ENCODE results near the gene PCDHA8.
"Not testable (repeated sequence)": the region's sequence is repeated elsewhere in the genome, so short reads cannot be mapped to it uniquely, and the experiment has no call there.

The PCDHA8 gene

GRCh38 chr5:140848139-140849102, 7.4 kb downstream of the PCDHA8 start, which contains the start of gene PCDHA9:
TSS of gene PCDHA9 (plus strand) at chr5:140848382. CDS start at chr5:140848496, 114 bp downstream.
- H3K4me1 ChIP-seq (ENCODE audit: insufficient read depth, low read length); H3K9me3 ChIP-seq (ENCODE audit: control insufficient read depth, insufficient read depth, low read length); H3K36me3 ChIP-seq (ENCODE audit: insufficient read depth, low read length); H3K9ac ChIP-seq (ENCODE audit: low read depth, low read length): not testable (repeated sequence)

GRCh38 chr5:140849831-140850634, 9.0 kb downstream of the PCDHA8 start:
- H3K9me3 ChIP-seq (ENCODE audit: control insufficient read depth, insufficient read depth, low read length); H3K4me1 ChIP-seq (ENCODE audit: insufficient read depth, low read length); H3K9ac ChIP-seq (ENCODE audit: low read depth, low read length); H3K36me3 ChIP-seq (ENCODE audit: insufficient read depth, low read length): not testable (repeated sequence)

DNA sequence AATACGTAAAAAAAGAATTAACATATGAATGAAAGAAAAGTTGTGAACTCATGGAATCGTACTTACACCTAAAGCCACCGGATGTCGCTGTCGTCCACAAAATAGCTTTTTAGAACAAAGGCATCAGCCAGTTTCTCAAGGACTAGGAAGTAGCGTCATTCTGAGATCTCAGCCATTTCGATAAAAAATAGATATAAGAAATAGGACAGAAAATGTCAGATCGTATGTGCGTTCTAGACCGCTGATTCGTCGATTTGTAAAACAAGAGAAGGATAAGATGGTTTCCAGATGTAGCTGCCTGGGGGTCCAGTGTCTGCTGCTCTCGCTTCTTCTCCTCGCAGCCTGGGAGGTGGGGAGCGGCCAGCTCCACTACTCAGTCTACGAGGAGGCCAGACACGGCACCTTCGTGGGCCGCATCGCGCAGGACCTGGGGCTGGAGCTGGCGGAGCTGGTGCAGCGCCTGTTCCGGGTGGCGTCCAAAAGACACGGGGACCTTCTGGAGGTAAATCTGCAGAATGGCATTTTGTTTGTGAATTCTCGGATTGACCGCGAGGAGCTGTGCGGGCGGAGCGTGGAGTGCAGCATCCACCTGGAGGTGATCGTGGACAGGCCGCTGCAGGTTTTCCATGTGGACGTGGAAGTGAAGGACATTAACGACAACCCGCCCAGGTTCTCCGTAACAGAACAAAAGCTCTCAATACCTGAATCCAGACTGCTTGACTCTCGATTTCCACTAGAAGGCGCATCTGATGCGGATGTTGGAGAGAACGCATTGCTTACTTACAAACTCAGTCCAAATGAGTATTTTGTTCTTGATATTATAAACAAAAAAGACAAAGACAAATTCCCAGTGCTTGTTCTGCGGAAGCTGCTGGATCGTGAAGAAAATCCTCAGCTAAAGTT, 15.0 kb downstream of the PCDHA8 start, which contains the start of gene PCDHA10:
Gene PCDHA10, plus strand, starts transcription at position 126 of the 903 bp plus-strand sequence. Its CDS starts 152 bp downstream, at position 278.
- H3K4me1 ChIP-seq (ENCODE audit: insufficient read depth, low read length), result no peaks in the 10 kb centered on the region
- H3K36me3 ChIP-seq (ENCODE audit: insufficient read depth, low read length), result no peaks in the 10 kb centered on the region
- H3K9me3 ChIP-seq (ENCODE audit: control insufficient read depth, insufficient read depth, low read length), result no peaks in the 10 kb centered on the region; the same call in 1 of the 2 replicates
- peak within 1 kb of the TSS; percentile 92 for H3K9ac ChIP-seq (ENCODE audit: low read depth, low read length)

DNA sequence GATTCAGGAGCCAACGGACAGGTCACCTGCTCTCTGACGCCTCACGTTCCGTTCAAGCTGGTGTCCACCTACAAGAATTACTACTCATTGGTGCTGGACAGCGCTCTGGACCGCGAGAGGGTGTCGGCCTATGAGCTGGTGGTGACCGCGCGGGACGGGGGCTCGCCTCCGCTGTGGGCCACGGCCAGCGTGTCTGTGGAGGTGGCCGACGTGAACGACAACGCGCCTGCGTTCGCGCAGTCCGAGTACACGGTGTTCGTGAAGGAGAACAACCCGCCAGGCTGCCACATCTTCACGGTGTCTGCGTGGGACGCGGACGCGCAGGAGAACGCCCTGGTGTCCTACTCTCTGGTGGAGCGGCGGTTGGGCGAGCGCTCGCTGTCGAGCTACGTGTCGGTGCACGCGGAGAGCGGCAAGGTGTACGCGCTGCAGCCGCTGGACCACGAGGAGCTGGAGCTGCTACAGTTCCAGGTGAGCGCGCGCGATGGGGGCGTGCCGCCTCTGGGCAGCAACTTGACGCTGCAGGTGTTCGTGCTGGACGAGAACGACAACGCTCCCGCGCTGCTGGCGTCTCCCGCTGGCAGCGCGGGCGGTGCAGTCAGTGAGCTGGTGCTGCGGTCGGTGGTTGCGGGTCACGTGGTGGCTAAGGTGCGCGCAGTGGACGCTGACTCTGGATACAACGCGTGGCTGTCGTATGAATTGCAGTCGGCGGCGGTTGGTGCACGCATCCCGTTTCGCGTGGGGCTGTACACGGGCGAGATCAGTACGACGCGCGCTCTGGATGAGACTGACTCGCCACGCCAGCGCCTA, 16.4 kb downstream of the PCDHA8 start:
- Histone ChIP-seq H3K4me1 (ENCODE audit: insufficient read depth, low read length) (no peaks in the 10 kb centered on the region), H3K9me3 (ENCODE audit: control insufficient read depth, insufficient read depth, low read length) (peaks cover 3% of the 10 kb centered on the region; the same call in 1 of the 2 replicates), H3K9ac (ENCODE audit: low read depth, low read length) (no peak overlapping the region), H3K36me3 (ENCODE audit: insufficient read depth, low read length) (no peaks in the 10 kb centered on the region)

DNA sequence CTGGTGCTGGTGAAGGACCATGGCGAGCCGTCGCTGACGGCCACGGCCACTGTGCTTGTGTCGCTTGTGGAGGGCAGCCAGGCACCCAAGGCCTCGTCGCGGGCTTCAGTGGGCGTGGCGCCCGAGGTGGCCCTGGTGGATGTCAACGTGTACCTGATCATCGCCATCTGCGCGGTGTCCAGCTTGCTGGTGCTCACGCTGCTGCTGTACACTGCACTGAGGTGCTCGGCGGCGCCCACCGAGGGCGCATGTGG, 16.9 kb downstream of the PCDHA8 start:
- peaks cover 3% of the 10 kb centered on the region; the same call in 1 of the 2 replicates for H3K9me3 ChIP-seq (ENCODE audit: control insufficient read depth, insufficient read depth, low read length)
- no peaks in the 10 kb centered on the region; the same call in 1 of the 2 replicates for H3K36me3 ChIP-seq (ENCODE audit: insufficient read depth, low read length)

DNA sequence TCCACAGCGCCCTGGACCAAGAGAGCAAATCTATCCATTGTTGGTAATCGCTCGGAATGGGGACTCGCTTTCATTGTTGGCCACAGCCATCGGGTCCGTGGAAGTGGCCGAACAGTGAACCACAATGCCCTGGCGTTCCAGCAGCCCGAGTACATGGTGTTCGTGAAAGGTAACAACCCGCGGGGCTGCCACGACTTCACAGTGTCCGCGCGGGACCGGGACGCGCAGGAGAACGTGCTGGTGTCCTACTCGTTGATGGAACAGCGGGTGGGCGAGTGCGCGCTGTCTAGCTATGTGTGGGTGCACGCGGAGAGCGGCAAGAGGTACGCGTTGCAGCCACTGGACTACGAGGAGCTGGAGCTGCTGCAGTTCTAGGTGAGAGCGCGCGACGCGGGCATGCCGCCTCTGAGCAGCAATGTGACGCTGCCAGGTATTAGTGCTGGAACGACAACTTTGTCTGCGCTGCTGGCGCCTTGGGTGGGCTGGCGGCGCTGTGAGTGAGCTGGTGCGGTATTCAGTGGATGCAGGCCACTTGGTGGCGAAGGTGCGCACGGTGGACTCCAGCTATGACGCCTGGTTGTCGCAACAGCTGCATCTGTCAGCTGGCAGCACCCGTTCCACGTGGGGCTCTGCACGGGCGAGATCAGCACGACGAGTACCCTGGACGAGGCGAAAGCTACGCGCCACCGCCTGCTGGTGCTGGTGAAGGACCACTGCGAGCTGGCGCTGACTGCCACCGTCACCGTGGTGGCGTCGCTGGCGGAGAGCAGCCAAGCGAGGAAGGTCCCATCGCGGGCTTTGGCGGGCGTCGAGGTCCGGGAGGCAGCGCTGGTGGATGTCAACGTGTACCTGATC, 21.7 kb downstream of the PCDHA8 start:
- Histone ChIP-seq H3K36me3 (ENCODE audit: insufficient read depth, low read length) (no peaks in the 10 kb centered on the region; the same call in 1 of the 2 replicates), H3K9me3 (ENCODE audit: control insufficient read depth, insufficient read depth, low read length) (peaks cover 3% of the 10 kb centered on the region; the same call in 1 of the 2 replicates), H3K9ac (ENCODE audit: low read depth, low read length) (no peak overlapping the region), H3K4me1 (ENCODE audit: insufficient read depth, low read length) (no peaks in the 10 kb centered on the region)

More for the DNA sequence above, 16.9 kb downstream of the PCDHA8 start:
- no peaks in the 10 kb centered on the region for H3K4me1 ChIP-seq (ENCODE audit: insufficient read depth, low read length)
- no peak overlapping the region for H3K9ac ChIP-seq (ENCODE audit: low read depth, low read length)

DNA sequence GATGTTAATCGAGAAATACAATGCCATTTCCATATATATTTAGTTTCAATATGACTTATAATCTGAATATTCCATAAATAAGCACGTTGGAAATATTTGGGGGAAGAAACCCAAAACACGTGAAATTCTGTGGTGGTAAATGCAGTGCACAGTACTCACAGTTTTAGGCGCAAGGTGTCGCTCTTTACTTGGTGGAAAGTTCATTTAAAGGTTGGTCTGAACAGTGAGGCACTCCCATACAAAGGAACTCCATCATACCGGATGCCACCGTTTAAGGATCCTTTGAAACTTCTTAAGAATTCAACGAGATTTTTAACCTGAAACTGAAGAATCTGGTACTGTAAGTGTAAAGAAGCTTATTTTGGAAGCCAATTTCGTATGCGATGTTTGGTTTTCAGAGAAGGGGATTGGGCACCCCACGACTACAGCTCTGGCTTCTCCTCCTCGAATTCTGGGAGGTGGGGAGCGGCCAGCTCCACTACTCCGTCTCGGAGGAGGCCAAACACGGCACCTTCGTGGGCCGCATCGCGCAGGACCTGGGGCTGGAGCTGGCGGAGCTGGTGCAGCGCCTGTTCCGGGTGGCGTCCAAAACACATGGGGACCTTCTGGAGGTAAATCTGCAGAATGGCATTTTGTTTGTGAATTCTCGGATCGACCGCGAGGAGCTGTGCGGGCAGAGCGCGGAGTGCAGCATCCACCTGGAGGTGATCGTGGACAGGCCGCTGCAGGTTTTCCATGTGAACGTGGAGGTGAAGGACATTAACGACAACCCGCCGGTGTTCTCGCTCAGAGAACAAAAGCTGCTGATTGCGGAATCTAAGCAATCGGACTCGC, 28.0 kb downstream of the PCDHA8 start, which contains the start of gene PCDHA11:
Gene PCDHA11, plus strand, starts transcription at position 237 of the 834 bp plus-strand sequence. Its CDS starts 147 bp downstream, at position 384.
- H3K9me3 ChIP-seq (ENCODE audit: control insufficient read depth, insufficient read depth, low read length), result no peaks in the 10 kb centered on the region
- no peaks in the 10 kb centered on the region for H3K36me3 ChIP-seq (ENCODE audit: insufficient read depth, low read length)
- H3K4me1 ChIP-seq (ENCODE audit: insufficient read depth, low read length), result no peaks in the 10 kb centered on the region
- H3K9ac ChIP-seq (ENCODE audit: low read depth, low read length), result peak within 1 kb of the TSS; percentile 56

DNA sequence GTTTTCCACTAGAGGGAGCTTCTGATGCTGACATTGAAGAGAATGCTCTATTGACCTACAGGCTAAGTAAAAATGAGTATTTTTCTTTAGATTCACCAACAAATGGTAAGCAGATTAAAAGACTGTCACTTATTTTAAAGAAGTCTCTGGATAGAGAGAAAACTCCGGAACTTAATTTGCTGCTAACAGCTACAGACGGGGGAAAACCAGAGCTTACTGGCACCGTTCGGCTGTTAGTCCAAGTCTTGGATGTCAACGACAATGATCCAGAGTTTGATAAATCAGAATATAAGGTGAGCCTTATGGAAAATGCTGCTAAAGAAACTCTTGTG, 28.5 kb downstream of the PCDHA8 start:
- peak overlapping the region; percentile 56; the same call in 1 of the 2 replicates for H3K9ac ChIP-seq (ENCODE audit: low read depth, low read length)
- no peaks in the 10 kb centered on the region for H3K9me3 ChIP-seq (ENCODE audit: control insufficient read depth, insufficient read depth, low read length)
- no peaks in the 10 kb centered on the region for H3K36me3 ChIP-seq (ENCODE audit: insufficient read depth, low read length)
- no peaks in the 10 kb centered on the region for H3K4me1 ChIP-seq (ENCODE audit: insufficient read depth, low read length)

DNA sequence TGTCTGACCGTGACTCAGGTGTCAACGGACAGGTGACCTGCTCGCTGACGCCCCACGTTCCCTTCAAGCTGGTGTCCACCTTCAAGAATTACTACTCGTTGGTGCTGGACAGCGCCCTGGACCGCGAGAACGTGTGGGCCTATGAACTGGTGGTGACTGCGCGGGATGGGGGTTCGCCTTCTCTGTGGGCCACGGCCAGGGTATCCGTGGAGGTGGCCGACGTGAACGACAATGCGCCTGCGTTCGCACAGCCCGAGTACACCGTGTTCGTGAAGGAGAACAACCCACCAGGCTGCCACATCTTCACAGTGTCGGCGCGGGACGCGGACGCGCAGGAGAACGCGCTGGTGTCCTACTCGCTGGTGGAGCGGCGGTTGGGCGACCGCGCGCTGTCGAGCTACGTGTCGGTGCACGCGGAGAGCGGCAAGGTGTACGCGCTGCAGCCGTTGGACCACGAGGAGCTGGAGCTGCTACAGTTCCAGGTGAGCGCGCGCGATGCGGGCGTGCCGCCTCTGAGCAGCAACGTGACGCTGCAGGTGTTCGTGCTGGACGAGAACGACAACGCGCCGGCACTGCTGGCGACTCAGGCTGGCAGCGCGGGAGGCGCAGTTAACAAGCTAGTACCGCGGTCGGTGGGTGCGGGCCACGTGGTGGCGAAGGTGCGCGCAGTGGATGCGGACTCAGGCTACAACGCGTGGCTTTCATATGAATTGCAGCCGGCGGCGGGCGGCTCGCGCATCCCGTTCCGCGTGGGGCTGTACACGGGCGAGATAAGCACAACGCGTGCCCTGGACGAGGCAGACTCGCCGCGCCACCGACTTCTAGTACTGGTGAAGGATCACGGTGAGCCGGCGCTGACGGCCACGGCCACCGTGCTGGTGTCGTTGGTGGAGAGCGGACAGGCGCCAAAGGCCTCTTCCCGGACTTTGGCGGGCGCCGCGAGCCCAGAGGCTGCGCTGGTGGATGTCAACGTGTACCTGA, 29.5 kb downstream of the PCDHA8 start:
- no peaks in the 10 kb centered on the region for H3K4me1 ChIP-seq (ENCODE audit: insufficient read depth, low read length)
- no peak overlapping the region for H3K9ac ChIP-seq (ENCODE audit: low read depth, low read length)
- no peaks in the 10 kb centered on the region for H3K36me3 ChIP-seq (ENCODE audit: insufficient read depth, low read length)
- H3K9me3 ChIP-seq (ENCODE audit: control insufficient read depth, insufficient read depth, low read length), result no peaks in the 10 kb centered on the region

- Histone ChIP-seq H3K36me3 (ENCODE audit: insufficient read depth, low read length) (no peaks in the 10 kb centered on the region), H3K4me1 (ENCODE audit: insufficient read depth, low read length) (no peaks in the 10 kb centered on the region), H3K9me3 (ENCODE audit: control insufficient read depth, insufficient read depth, low read length) (no peaks in the 10 kb centered on the region), H3K9ac (ENCODE audit: low read depth, low read length) (peak within 1 kb of the TSS; percentile 74)
Measured at GRCh38 chr5:140875085-140876065, 34.4 kb downstream of the PCDHA8 start, which contains the start of gene PCDHA12. TSS of gene PCDHA12 (plus strand) at chr5:140875308. CDS start at chr5:140875473, 165 bp downstream.
